ENCODE data around the gene ENTPD8.
"Not testable (repeated sequence)": the region's sequence is repeated elsewhere in the genome, so short reads cannot be mapped to it uniquely, and the experiment has no call there.

Gene ENTPD8

GRCh38 chr9:137458194-137459151, 17.3 kb upstream of the ENTPD8 start:
- TF ChIP-seq ZNF274 (IDR thresholded peaks at IDR 0.05; ENCODE audit: low read depth, low read length): no peak
- H3K4me3 ChIP-seq (ENCODE audit: low read length): peak overlapping the region; percentile 71

GRCh38 chr9:137457406-137458193, 16.4 kb upstream of the ENTPD8 start:
- TF ChIP-seq ZNF274 (IDR thresholded peaks at IDR 0.05; ENCODE audit: low read depth, low read length): no peak
- H3K4me3 ChIP-seq (ENCODE audit: low read length): no peak overlapping the region; the same call in 1 of the 2 replicates

GRCh38 chr9:137456864-137457405, 15.8 kb upstream of the ENTPD8 start:
- H3K4me3 ChIP-seq (ENCODE audit: low read length): no peak overlapping the region
- TF ChIP-seq ZNF274 (IDR thresholded peaks at IDR 0.05; ENCODE audit: low read depth, low read length): no peak

- no peak overlapping the region for H3K4me3 ChIP-seq (ENCODE audit: low read length)
- no peak for TF ChIP-seq ZNF274 (IDR thresholded peaks at IDR 0.05; ENCODE audit: low read depth, low read length)
Measured at GRCh38 chr9:137456061-137456863, 15.1 kb upstream of the ENTPD8 start.

GRCh38 chr9:137455359-137455991, 14.3 kb upstream of the ENTPD8 start:
- no peak for TF ChIP-seq ZNF274 (IDR thresholded peaks at IDR 0.05; ENCODE audit: low read depth, low read length)

GRCh38 chr9:137454597-137455358, 13.6 kb upstream of the ENTPD8 start:
- no peak for TF ChIP-seq ZNF274 (IDR thresholded peaks at IDR 0.05; ENCODE audit: low read depth, low read length)
- peak overlapping the region; percentile 44; the same call in 1 of the 2 replicates for H3K4me3 ChIP-seq (ENCODE audit: low read length)

More at GRCh38 chr9:137455359-137455991, 14.3 kb upstream of the ENTPD8 start:
- no peak overlapping the region for H3K4me3 ChIP-seq (ENCODE audit: low read length)

GRCh38 chr9:137454145-137454596, 13.0 kb upstream of the ENTPD8 start:
- no peak for TF ChIP-seq ZNF274 (IDR thresholded peaks at IDR 0.05; ENCODE audit: low read depth, low read length)
- peak overlapping the region; percentile 44; the same call in 1 of the 2 replicates for H3K4me3 ChIP-seq (ENCODE audit: low read length)

GRCh38 chr9:137453643-137454081, 12.5 kb upstream of the ENTPD8 start:
- H3K4me3 ChIP-seq (ENCODE audit: low read length): no peak overlapping the region; the same call in 1 of the 2 replicates
- TF ChIP-seq ZNF274 (IDR thresholded peaks at IDR 0.05; ENCODE audit: low read depth, low read length): no peak

GRCh38 chr9:137452761-137453642, 11.8 kb upstream of the ENTPD8 start:
- TF ChIP-seq ZNF274 (IDR thresholded peaks at IDR 0.05; ENCODE audit: low read depth, low read length): no peak
- no peak overlapping the region for H3K4me3 ChIP-seq (ENCODE audit: low read length)

- no peak overlapping the region for H3K4me3 ChIP-seq (ENCODE audit: low read length)
- TF ChIP-seq ZNF274 (IDR thresholded peaks at IDR 0.05; ENCODE audit: low read depth, low read length): no peak
Measured at GRCh38 chr9:137452006-137452760, 11.0 kb upstream of the ENTPD8 start.

GRCh38 chr9:137451264-137452005, 10.3 kb upstream of the ENTPD8 start:
- not testable (repeated sequence) for H3K4me3 ChIP-seq (ENCODE audit: low read length)

- not testable (repeated sequence) for H3K4me3 ChIP-seq (ENCODE audit: low read length)
Measured at GRCh38 chr9:137450539-137451222, 9.5 kb upstream of the ENTPD8 start.
